ENCODE measurements around the gene RASGEF1C.

Gene RASGEF1C

GRCh38 chr5:180235077-180235476 is 26.1 kb upstream of the RASGEF1C start:
- Histone ChIP-seq H2AFZ (ENCODE audit: low read depth) (no peak overlapping the region), H3K27ac (no peak overlapping the region), H4K20me1 (ENCODE audit: insufficient read depth) (no peaks in the 10 kb centered on the region), H3K4me3 (IDR thresholded peaks at IDR 0.05; ENCODE audit: insufficient read depth, low read depth, low read length) (no peak overlapping the region), H3K79me2 (ENCODE audit: insufficient read depth, low read depth) (no peaks in the 10 kb centered on the region), H3K36me3 (ENCODE audit: insufficient read depth) (no peaks in the 10 kb centered on the region), H3K4me1 (ENCODE audit: low read depth, poor library complexity, severe bottlenecking) (no peaks in the 10 kb centered on the region), H3K27me3 (ENCODE audit: insufficient read depth, low read depth) (no peaks in the 10 kb centered on the region), H3K4me2 (no peak overlapping the region), H3K9ac (no peak overlapping the region)
- TF ChIP-seq CTCF (conservative IDR thresholded peaks at IDR 0.05; ENCODE audit: low read depth, low read length) = no peak

GRCh38 chr5:180234271-180234670 is 25.3 kb upstream of the RASGEF1C start:
- Histone ChIP-seq H2AFZ (ENCODE audit: low read depth) (no peak overlapping the region), H3K4me1 (ENCODE audit: low read depth, poor library complexity, severe bottlenecking) (no peaks in the 10 kb centered on the region), H3K79me2 (ENCODE audit: insufficient read depth, low read depth) (no peaks in the 10 kb centered on the region), H4K20me1 (ENCODE audit: insufficient read depth) (no peaks in the 10 kb centered on the region), H3K27ac (no peak overlapping the region), H3K4me2 (no peak overlapping the region), H3K36me3 (ENCODE audit: insufficient read depth) (no peaks in the 10 kb centered on the region), H3K4me3 (IDR thresholded peaks at IDR 0.05; ENCODE audit: insufficient read depth, low read depth, low read length) (no peak overlapping the region), H3K9ac (no peak overlapping the region), H3K27me3 (ENCODE audit: insufficient read depth, low read depth) (no peaks in the 10 kb centered on the region)
- no peak for TF ChIP-seq CTCF (conservative IDR thresholded peaks at IDR 0.05; ENCODE audit: low read depth, low read length)

- Histone ChIP-seq H3K27me3 (ENCODE audit: insufficient read depth, low read depth) (no peaks in the 10 kb centered on the region), H3K4me2 (no peak overlapping the region), H3K79me2 (ENCODE audit: insufficient read depth, low read depth) (no peaks in the 10 kb centered on the region), H3K4me3 (IDR thresholded peaks at IDR 0.05; ENCODE audit: insufficient read depth, low read depth, low read length) (no peak overlapping the region), H3K27ac (no peak overlapping the region), H4K20me1 (ENCODE audit: insufficient read depth) (no peaks in the 10 kb centered on the region), H3K36me3 (ENCODE audit: insufficient read depth) (no peaks in the 10 kb centered on the region), H3K4me1 (ENCODE audit: low read depth, poor library complexity, severe bottlenecking) (no peaks in the 10 kb centered on the region), H3K9ac (no peak overlapping the region), H2AFZ (ENCODE audit: low read depth) (no peak overlapping the region)
- TF ChIP-seq CTCF (conservative IDR thresholded peaks at IDR 0.05; ENCODE audit: low read depth, low read length) = no peak
Observed at GRCh38 chr5:180233729-180234128, 24.7 kb upstream of the RASGEF1C start.

- Histone ChIP-seq H3K9ac (no peak overlapping the region), H3K36me3 (ENCODE audit: insufficient read depth) (no peaks in the 10 kb centered on the region), H3K27ac (no peak overlapping the region), H3K4me2 (no peak overlapping the region), H3K4me3 (IDR thresholded peaks at IDR 0.05; ENCODE audit: insufficient read depth, low read depth, low read length) (no peak overlapping the region), H3K79me2 (ENCODE audit: insufficient read depth, low read depth) (no peaks in the 10 kb centered on the region), H3K27me3 (ENCODE audit: insufficient read depth, low read depth) (no peaks in the 10 kb centered on the region), H3K4me1 (ENCODE audit: low read depth, poor library complexity, severe bottlenecking) (no peaks in the 10 kb centered on the region), H2AFZ (ENCODE audit: low read depth) (no peak overlapping the region), H4K20me1 (ENCODE audit: insufficient read depth) (no peaks in the 10 kb centered on the region)
- TF ChIP-seq CTCF (conservative IDR thresholded peaks at IDR 0.05; ENCODE audit: low read depth, low read length) = no peak
Observed at GRCh38 chr5:180230017-180230416, 21.0 kb upstream of the RASGEF1C start.

GRCh38 chr5:180222056-180222455 is 13.0 kb upstream of the RASGEF1C start:
- Histone ChIP-seq H4K20me1 (ENCODE audit: insufficient read depth) (no peaks in the 10 kb centered on the region), H3K4me3 (IDR thresholded peaks at IDR 0.05; ENCODE audit: insufficient read depth, low read depth, low read length) (no peak overlapping the region), H3K36me3 (ENCODE audit: insufficient read depth) (no peaks in the 10 kb centered on the region), H3K4me1 (ENCODE audit: low read depth, poor library complexity, severe bottlenecking) (no peaks in the 10 kb centered on the region), H3K27me3 (ENCODE audit: insufficient read depth, low read depth) (no peaks in the 10 kb centered on the region), H3K79me2 (ENCODE audit: insufficient read depth, low read depth) (no peaks in the 10 kb centered on the region), H3K27ac (no peak overlapping the region), H3K4me2 (no peak overlapping the region), H2AFZ (ENCODE audit: low read depth) (no peak overlapping the region), H3K9ac (no peak overlapping the region)
- TF ChIP-seq CTCF (conservative IDR thresholded peaks at IDR 0.05; ENCODE audit: low read depth, low read length) = no peak

All from KMS-11 (cell line).